Measurements from ENCODE around the gene LY6G5B. TPM values are rescaled to one million over a fixed set of nuclear protein-coding genes. Genes with fewer than 3 reads are reported as not detected.

LY6G5B gene
- polyA plus RNA-seq, 1 of the 3 experiments (the other 2 are of a cell fraction): 12.7 TPM

- no peak overlapping the region for H3K4me2 ChIP-seq
- TF ChIP-seq POLR2AphosphoS5 (IDR thresholded peaks at IDR 0.05; ENCODE audit: low read depth, low read length) (no peak), FOSL2 (IDR thresholded peaks at IDR 0.05; ENCODE audit: borderline replicate concordance, low read depth) (no peak), RFX5 (IDR thresholded peaks at IDR 0.05; ENCODE audit: low read length) (no peak), ZBTB33 (IDR thresholded peaks at IDR 0.05; ENCODE audit: borderline replicate concordance, low read depth) (no peak), MXI1 (IDR thresholded peaks at IDR 0.05; ENCODE audit: low read depth, low read length) (no peak), RXRA (IDR thresholded peaks at IDR 0.05; ENCODE audit: borderline replicate concordance, low read depth) (no peak), JUND (IDR thresholded peaks at IDR 0.05) (no peak), CHD2 (IDR thresholded peaks at IDR 0.05; ENCODE audit: low read length, partially characterized antibody) (no peak), RCOR1 (IDR thresholded peaks at IDR 0.05; ENCODE audit: low read length) (no peak), TCF12 (IDR thresholded peaks at IDR 0.05) (no peak), YY1 (IDR thresholded peaks at IDR 0.05; ENCODE audit: low read depth) (no peak), SMC3 (IDR thresholded peaks at IDR 0.05; ENCODE audit: low read depth, low read length) (no peak), ELF1 (IDR thresholded peaks at IDR 0.05) (no peak), TAF1 (IDR thresholded peaks at IDR 0.05; ENCODE audit: borderline replicate concordance, low read depth, low read length) (no peak), GABPA (IDR thresholded peaks at IDR 0.05; ENCODE audit: low read depth) (no peak), FOXM1 (IDR thresholded peaks at IDR 0.05; ENCODE audit: low read depth) (no peak), IRF3 (IDR thresholded peaks at IDR 0.05; ENCODE audit: low read depth, low read length) (no peak), MAX (IDR thresholded peaks at IDR 0.05; ENCODE audit: low read depth) (no peak), RAD21 (IDR thresholded peaks at IDR 0.05; ENCODE audit: low read length) (no peak)
- peaks cover 25 to 88% of the 10 kb centered on the region in 2 experiments for H3K36me3 ChIP-seq (replicated peaks in 1 of 2; ENCODE audit: control insufficient read depth in 1 of 2, insufficient read depth in 2 of 2, low read length in 1 of 2)
- ChIA-PET CTCF (no interaction called here), POLR2A (interaction anchor here (1.0 to 2.4 kb wide), 7 partner anchors 10 to 25 kb away, joined by 3 to 10 read pairs (median 5); partner anchors contain the start of gene GPANK1)
- no peaks in the 10 kb centered on the region for H3K4me1 ChIP-seq (ENCODE audit: control insufficient read depth in 1 of 2, insufficient read depth in 2 of 2, low read depth in 1 of 2, low read length in 1 of 2)
- H3F3A ChIP-seq (replicated peaks; ENCODE audit: insufficient read depth): peaks cover 56% of the 10 kb centered on the region
- DNase-seq: no peak
- H3K9me3 ChIP-seq: no peaks in the 10 kb centered on the region
- H3K9ac ChIP-seq: no peak overlapping the region; the same call in 1 of the 2 replicates
- H3K4me3 ChIP-seq (ENCODE audit: low read depth in 2 of 2, low read length in 1 of 2): no peak overlapping the region
- H3K27ac ChIP-seq (ENCODE audit: low read depth in 2 of 2, low read length in 1 of 2): peak overlapping the region in 1 of 2 experiments; percentile 65; a peak in 2 of 4 replicates
- H2AFZ ChIP-seq (ENCODE audit: low read depth): no peak overlapping the region
- H3K79me2 ChIP-seq (ENCODE audit: insufficient read depth): no peaks in the 10 kb centered on the region
- 75% methylated on average over 9 of the region's 10 CpGs for WGBS (ENCODE audit: low lambda C conversion rate)
- H4K20me1 ChIP-seq (ENCODE audit: insufficient read depth): no peaks in the 10 kb centered on the region
- H3K27me3 ChIP-seq (ENCODE audit: insufficient read depth): no peaks in the 10 kb centered on the region
- no peaks in the 10 kb centered on the region for H3K9me2 ChIP-seq
Measured at GRCh38 chr6:31639449-31639861, 30.3 kb upstream of the LY6G5B start.

Data from SK-N-SH (cell line).